H9 (cell line): ENCODE measurements around the gene HOOK2. TPM values are rescaled to one million over a fixed set of nuclear protein-coding genes. Genes with fewer than 3 reads are reported as not detected.

Experiments
- DNase-seq: peaks from one replicate; pipeline ENCODE4 v3.0.0-alpha.2; 2017
- H2AFZ ChIP-seq: one replicate; pipeline ENCODE4 v1.6.1; 2013; ENCODE audit warnings: mild to moderate bottlenecking, low read length, control low read depth, moderate library complexity
- H2AK5ac ChIP-seq: 2 replicates; pipeline ENCODE4 v1.6.1; 2013; ENCODE audit warnings: low read length, control low read depth, mixed read lengths; ENCODE audit not compliant: insufficient read length
- H2BK120ac ChIP-seq: one replicate; pipeline ENCODE4 v1.6.1; 2013; ENCODE audit warnings: low read depth, mild to moderate bottlenecking, low read length, control low read depth, inconsistent platforms; ENCODE audit not compliant: poor library complexity, severe bottlenecking
- H2BK12ac ChIP-seq: 2 replicates; pipeline ENCODE4 v1.6.1; 2013; ENCODE audit warnings: low read length, control low read depth, mixed read lengths, low read depth; ENCODE audit not compliant: insufficient read length
- H2BK15ac ChIP-seq: 2 replicates; pipeline ENCODE4 v1.6.1; 2013; ENCODE audit warnings: low read depth, low read length, control low read depth
- H2BK20ac ChIP-seq: one replicate; pipeline ENCODE4 v1.6.1; 2013; ENCODE audit warnings: low read depth, mild to moderate bottlenecking, low read length, control low read depth, inconsistent platforms; ENCODE audit not compliant: poor library complexity, severe bottlenecking
- H2BK5ac ChIP-seq: 2 replicates; pipeline ENCODE4 v1.6.1; 2013; ENCODE audit warnings: low read length, control low read depth, mixed read lengths; ENCODE audit not compliant: insufficient read length
- H3K14ac ChIP-seq: 2 replicates; pipeline ENCODE4 v1.6.1; 2013; ENCODE audit warnings: low read length, control low read depth; ENCODE audit not compliant: insufficient read depth
- H3K18ac ChIP-seq: 2 replicates; pipeline ENCODE4 v1.6.1; 2013; ENCODE audit warnings: low read depth, mild to moderate bottlenecking, mixed read lengths, low read length, control low read depth; ENCODE audit not compliant: insufficient read length
- H3K23ac ChIP-seq: 2 replicates; pipeline ENCODE4 v1.6.1; 2013; ENCODE audit warnings: low read length, control low read depth, mixed read lengths, low read depth; ENCODE audit not compliant: insufficient read length
- H3K23me2 ChIP-seq: 2 replicates; pipeline ENCODE4 v1.6.1; 2013; ENCODE audit warnings: low read depth, mild to moderate bottlenecking, mixed read lengths, low read length, control low read depth; ENCODE audit not compliant: insufficient read length, poor library complexity, severe bottlenecking
- H3K27ac ChIP-seq: 2 replicates; pipeline ENCODE4 v1.5.1; 2013; ENCODE audit warnings: low read length, control low read depth, mixed read lengths, low read depth; ENCODE audit not compliant: insufficient read length
- H3K27me3 ChIP-seq: 2 replicates; pipeline ENCODE4 v1.6.1; 2013; ENCODE audit warnings: low read length, control low read depth, inconsistent platforms; ENCODE audit not compliant: insufficient read depth
- H3K4ac ChIP-seq: 2 replicates; pipeline ENCODE4 v1.6.1; 2013; ENCODE audit warnings: low read depth, mild to moderate bottlenecking, control low read depth, inconsistent platforms, low read length, moderate library complexity
- H3K4me1 ChIP-seq: 2 replicates; pipeline ENCODE4 v1.6.1; 2013; ENCODE audit warnings: low read length, control low read depth, inconsistent platforms; ENCODE audit not compliant: insufficient read depth
- H3K4me2 ChIP-seq: 2 replicates; pipeline ENCODE4 v1.6.1; 2013; ENCODE audit warnings: low read length, control low read depth, mixed read lengths; ENCODE audit not compliant: insufficient read length, insufficient read depth
- H3K56ac ChIP-seq: 2 replicates; pipeline ENCODE4 v1.6.1; 2013; ENCODE audit warnings: low read depth, mild to moderate bottlenecking, mixed read lengths, low read length, control low read depth; ENCODE audit not compliant: insufficient read length
- H3K79me1 ChIP-seq: 2 replicates; pipeline ENCODE4 v1.6.1; 2013; ENCODE audit warnings: low read depth, mild to moderate bottlenecking, moderate library complexity, low read length, control low read depth, inconsistent platforms; ENCODE audit not compliant: insufficient read depth, poor library complexity, severe bottlenecking
- H3K79me2 ChIP-seq: 2 replicates; pipeline ENCODE4 v1.6.1; 2013; ENCODE audit warnings: low read length, control low read depth, inconsistent platforms; ENCODE audit not compliant: insufficient read depth
- H3K9ac ChIP-seq: 2 replicates; pipeline ENCODE4 v1.6.1; 2013; ENCODE audit warnings: low read length, control low read depth, mixed read lengths; ENCODE audit not compliant: insufficient read length; ENCODE audit errors: extremely low read depth
- H3K9me3 ChIP-seq: one replicate; pipeline ENCODE4 v1.6.1; 2013; ENCODE audit warnings: low read depth, low read length, inconsistent platforms; ENCODE audit not compliant: control insufficient read depth
- H3T11ph ChIP-seq: one replicate; pipeline ENCODE4 v1.6.1; 2013; ENCODE audit warnings: mild to moderate bottlenecking, low read length, control low read depth, inconsistent platforms
- H4K20me1 ChIP-seq: one replicate; pipeline ENCODE4 v1.6.1; 2013; ENCODE audit not compliant: control insufficient read depth, insufficient read length, insufficient read depth
- H4K5ac ChIP-seq: 2 replicates; pipeline ENCODE4 v1.6.1; 2013; ENCODE audit warnings: low read depth, mild to moderate bottlenecking, mixed read lengths, low read length, control low read depth; ENCODE audit not compliant: insufficient read length
- H4K8ac ChIP-seq: replicated peaks from 2 replicates; pipeline ENCODE4 v1.6.1; 2013; ENCODE audit warnings: low read length, control low read depth, mixed read lengths, low read depth; ENCODE audit not compliant: insufficient read length
- H4K91ac ChIP-seq: 2 replicates; pipeline ENCODE4 v1.6.1; 2013; ENCODE audit warnings: low read depth, mild to moderate bottlenecking, moderate library complexity, mixed read lengths, low read length, control low read depth; ENCODE audit not compliant: insufficient read length
- H3K27ac Mint-ChIP-seq, 3 experiments: 2 replicates in 2 of 3; 3 replicates in 1 of 3; pipeline ENCODE4 v1.8.0; 2020 to 2021; ENCODE audit warnings: mixed read lengths in 3 of 3, mild to moderate bottlenecking in 1 of 3, moderate library complexity in 1 of 3
- H3K27me3 Mint-ChIP-seq: 2 replicates; pipeline ENCODE4 v1.8.0; 2021; ENCODE audit warnings: low read depth, mild to moderate bottlenecking, moderate library complexity, mixed read lengths
- H3K36me3 Mint-ChIP-seq, 3 experiments: 2 replicates in 2 of 3; 3 replicates in 1 of 3; pipeline ENCODE4 v1.8.0; 2020 to 2021; ENCODE audit warnings: low read depth in 3 of 3, mixed read lengths in 3 of 3; ENCODE audit not compliant: insufficient read depth in 1 of 3
- H3K4me1 Mint-ChIP-seq, 2 experiments: 2 replicates each; pipeline ENCODE4 v1.8.0; 2020; ENCODE audit warnings: mixed read lengths in 2 of 2
- H3K4me3 Mint-ChIP-seq, 2 experiments: 2 replicates in 1 of 2; 3 replicates in 1 of 2; pipeline ENCODE4 v1.8.0; 2020 to 2021; ENCODE audit warnings: mild to moderate bottlenecking in 2 of 2, mixed read lengths in 2 of 2, moderate library complexity in 1 of 2
- H3K9me3 Mint-ChIP-seq, 2 experiments: 2 replicates in 1 of 2; 3 replicates in 1 of 2; pipeline ENCODE4 v1.8.0; 2020; ENCODE audit warnings: mild to moderate bottlenecking in 2 of 2, mixed read lengths in 2 of 2, moderate library complexity in 1 of 2
- WGBS: extraction: QIAGEN DNeasy Blood & Tissue Kit; methylation state at CpG from one replicate; pipeline ENCODE4 v1.1.7; 2013; ENCODE audit warnings: missing lambda C conversion rate, low lambda C conversion rate, mixed read lengths; ENCODE audit not compliant: insufficient read length; ENCODE audit errors: extremely low coverage; 5-methylcytosine and 5-hydroxymethylcytosine counted together
- total RNA-seq: library from RNA; stranded (reverse); gene quantifications from 2 replicates; pipeline ENCODE4 v1.2.1, GENCODE V29; 2021
- TF ChIP-seq, protein P1 (sequence below): fragments of 200-600 bp; sonication (generic); conservative IDR thresholded peaks from 3 replicates; pipeline ENCODE4 v1.8.0; 2021; ENCODE audit warnings: antibody characterized with exemption, mild to moderate bottlenecking

Gene HOOK2
- total RNA-seq, 1 experiment from 2014 or later, result 64.7 TPM

- no peak within 1 kb of the TSS for H3K23ac ChIP-seq
- no peak within 1 kb of the TSS for H2BK12ac ChIP-seq
- no peak within 1 kb of the TSS for H2BK120ac ChIP-seq
- H3K36me3 Mint-ChIP-seq, result peaks cover 9 to 41% (median 27%) of the 10 kb centered on the region in 3 experiments
- no peaks in the 10 kb centered on the region for H3K27me3 ChIP-seq
- H3K79me1 ChIP-seq, result no peaks in the 10 kb centered on the region
- no peak within 1 kb of the TSS for H3K4ac ChIP-seq
- H3K27ac Mint-ChIP-seq, result peak within 1 kb of the TSS; percentile 62 to 97 (median 97); a peak in 6 of 7 replicates
- no peak within 1 kb of the TSS for H2BK5ac ChIP-seq
- H4K20me1 ChIP-seq, result no peaks in the 10 kb centered on the region
- no peak within 1 kb of the TSS for H3T11ph ChIP-seq
- TF ChIP-seq, protein P1, sequence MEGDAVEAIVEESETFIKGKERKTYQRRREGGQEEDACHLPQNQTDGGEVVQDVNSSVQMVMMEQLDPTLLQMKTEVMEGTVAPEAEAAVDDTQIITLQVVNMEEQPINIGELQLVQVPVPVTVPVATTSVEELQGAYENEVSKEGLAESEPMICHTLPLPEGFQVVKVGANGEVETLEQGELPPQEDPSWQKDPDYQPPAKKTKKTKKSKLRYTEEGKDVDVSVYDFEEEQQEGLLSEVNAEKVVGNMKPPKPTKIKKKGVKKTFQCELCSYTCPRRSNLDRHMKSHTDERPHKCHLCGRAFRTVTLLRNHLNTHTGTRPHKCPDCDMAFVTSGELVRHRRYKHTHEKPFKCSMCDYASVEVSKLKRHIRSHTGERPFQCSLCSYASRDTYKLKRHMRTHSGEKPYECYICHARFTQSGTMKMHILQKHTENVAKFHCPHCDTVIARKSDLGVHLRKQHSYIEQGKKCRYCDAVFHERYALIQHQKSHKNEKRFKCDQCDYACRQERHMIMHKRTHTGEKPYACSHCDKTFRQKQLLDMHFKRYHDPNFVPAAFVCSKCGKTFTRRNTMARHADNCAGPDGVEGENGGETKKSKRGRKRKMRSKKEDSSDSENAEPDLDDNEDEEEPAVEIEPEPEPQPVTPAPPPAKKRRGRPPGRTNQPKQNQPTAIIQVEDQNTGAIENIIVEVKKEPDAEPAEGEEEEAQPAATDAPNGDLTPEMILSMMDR, result no peak
- peak within 1 kb of the TSS; percentile 74 for H3K18ac ChIP-seq
- no peaks in the 10 kb centered on the region for H3K9me3 ChIP-seq
- no CpG with 5 or more reads among the region's 66 CpGs for whole genome bisulfite sequencing
- H3K27ac ChIP-seq, result no peak within 1 kb of the TSS
- DNase-seq, result peak; percentile 91
- H3K79me2 ChIP-seq, result no peaks in the 10 kb centered on the region
- H3K9me3 Mint-ChIP-seq, result no peaks in the 10 kb centered on the region; a peak in 1 of 5 replicates
- H4K8ac ChIP-seq, result no peak within 1 kb of the TSS
- peaks cover 10 to 21% of the 10 kb centered on the region in 2 experiments for H3K4me1 Mint-ChIP-seq
- H3K56ac ChIP-seq, result peak within 1 kb of the TSS; percentile 21
- H3K23me2 ChIP-seq, result peaks cover 19% of the 10 kb centered on the region
- H3K14ac ChIP-seq, result peak within 1 kb of the TSS; percentile 85
- H4K91ac ChIP-seq, result no peak within 1 kb of the TSS
- H2BK15ac ChIP-seq, result no peak within 1 kb of the TSS
- no peak within 1 kb of the TSS for H4K5ac ChIP-seq
- no peak within 1 kb of the TSS for H2AFZ ChIP-seq
- H3K27me3 Mint-ChIP-seq, result peaks cover 6% of the 10 kb centered on the region
- H3K4me1 ChIP-seq, result no peaks in the 10 kb centered on the region
- peak within 1 kb of the TSS; percentile 72 for H3K9ac ChIP-seq
- H3K4me2 ChIP-seq, result peak within 1 kb of the TSS; percentile 92
- peak within 1 kb of the TSS; percentile 95 to 96 for H3K4me3 Mint-ChIP-seq
- no peak within 1 kb of the TSS for H2BK20ac ChIP-seq
- no peak within 1 kb of the TSS for H2AK5ac ChIP-seq
Measured at GRCh38 chr19:12806242-12807081, 31.1 kb upstream of the HOOK2 start, which contains the start of gene RNASEH2A. RNASEH2A (plus strand) TSS chr19:12806584; CDS start chr19:12806674, 90 bp downstream.
